Mucosa of descending colon (tissue), 3 donors: ENCODE measurements around the gene TNS2. TPM values are rescaled to one million over a fixed set of nuclear protein-coding genes. Genes with fewer than 3 reads are reported as not detected.

Experiments used
- ATAC-seq: fragments of 200-7000 bp; cut with Tn5 transposase; one replicate; pipeline ENCODE4 v1.9.1; 2020; ENCODE audit warnings: mild to moderate bottlenecking, moderate library complexity
- DNase-seq, 3 donors: peaks; one replicate each; pipeline ENCODE4 v3.0.0-alpha.2; 2020
- H3K36me3 ChIP-seq: fragments of 200-600 bp; one replicate; pipeline ENCODE4 v1.8.0; 2021; ENCODE audit warnings: low read depth, mild to moderate bottlenecking
- H3K4me1 ChIP-seq: fragments of 200-600 bp; one replicate; pipeline ENCODE4 v1.8.0; 2021; ENCODE audit warnings: low read depth, mild to moderate bottlenecking
- H3K4me3 ChIP-seq: fragments of 200-600 bp; one replicate; pipeline ENCODE4 v1.8.0; 2021; ENCODE audit warnings: mild to moderate bottlenecking
- H3K9me3 ChIP-seq: fragments of 200-600 bp; one replicate; pipeline ENCODE4 v1.8.0; 2021; ENCODE audit warnings: mild to moderate bottlenecking
- CTCF ChIP-seq: fragments of 200-600 bp; IDR thresholded peaks from one replicate; pipeline ENCODE4 v1.8.0; 2022; ENCODE audit warnings: antibody characterized with exemption, mild to moderate bottlenecking
- intact Hi-C, 2 donors: fragments of 100-400 bp; cut with DNase I in 1 of 2; cut with micrococcal nuclease in 1 of 2; formaldehyde crosslinking; loops; one replicate each; pipeline versions ENCODE4 v1.11.0 to v1.11.1; 2022; cut with DNase I, micrococcal nuclease
- total RNA-seq, 3 donors: library from RNA; stranded (reverse); fragmentation: NEBNext Ultra II Directional in 2 of 3; extraction: Animal tissue kit (Norgen Biotek cat#: 25700) in 2 of 3; gene quantifications; one replicate each; pipeline versions ENCODE4 v1.2.1 to v1.2.4, GENCODE V29; 2021 to 2023
- donor health status: DM: no; HTN: no; CAD: no; lungs with moderate emphysema.
- donor health status: DM: no; HTN: no; CAD: no.
- donor health status: DM: no; HTN: yes; CAD: no.

The TNS2 gene
- total RNA-seq, 3 donors from 2014 or later: 22.6 to 119 (median 51.9) TPM

- peaks cover 65% of the 10 kb centered on the region for H3K4me1 ChIP-seq
- TF ChIP-seq CTCF: no peak
- H3K4me3 ChIP-seq: no peak overlapping the region
- no peaks in the 10 kb centered on the region for H3K9me3 ChIP-seq
- peak in 1 of 3 donors; percentile 14 for DNase-seq
- no peaks in the 10 kb centered on the region for H3K36me3 ChIP-seq
- no peak for ATAC-seq
- intact Hi-C loops: no loop called here
Observed at GRCh38 chr12:53050426-53051057, 677 bp downstream of the TNS2 start.

GRCh38 chr12:53051058-53051880 lies 1.4 kb downstream of the TNS2 start:
- TF ChIP-seq CTCF: no peak
- ATAC-seq: no peak
- intact Hi-C loops: no loop called here

GRCh38 chr12:53051881-53052412 lies 2.1 kb downstream of the TNS2 start:
- DNase-seq (no peak), ATAC-seq (no peak)
- Histone ChIP-seq H3K36me3 (no peaks in the 10 kb centered on the region), H3K4me1 (peaks cover 56% of the 10 kb centered on the region), H3K4me3 (no peak overlapping the region), H3K9me3 (no peaks in the 10 kb centered on the region)
- no peak for TF ChIP-seq CTCF
- intact Hi-C loops: no loop called here

More at GRCh38 chr12:53051058-53051880, 1.4 kb downstream of the TNS2 start:
- H3K36me3 ChIP-seq: no peaks in the 10 kb centered on the region
- no peaks in the 10 kb centered on the region for H3K9me3 ChIP-seq
- DNase-seq: peak; percentile 50 to 75 (median 54)
- no peak overlapping the region for H3K4me3 ChIP-seq
- H3K4me1 ChIP-seq: peaks cover 59% of the 10 kb centered on the region

GRCh38 chr12:53052419-53053217 lies 2.8 kb downstream of the TNS2 start:
- intact Hi-C loops: no loop called here
- TF ChIP-seq CTCF: no peak
- H3K9me3 ChIP-seq: no peaks in the 10 kb centered on the region
- DNase-seq: peak; percentile 91 to 93 (median 93)
- no peak overlapping the region for H3K4me3 ChIP-seq
- H3K36me3 ChIP-seq: no peaks in the 10 kb centered on the region
- peak; percentile 40 for ATAC-seq
- peaks cover 54% of the 10 kb centered on the region for H3K4me1 ChIP-seq
